GM12892 (cell line): ENCODE results near the gene PACS1.

Experiments used
- POLR2A ChIP-seq: IDR thresholded peaks from 2 replicates; pipeline ENCODE4 v1.6.1; 2011; ENCODE audit warnings: low read depth, low read length, control low read depth
- POLR2AphosphoS5 ChIP-seq: IDR thresholded peaks from 2 replicates; pipeline ENCODE4 v1.6.1; 2011; ENCODE audit warnings: low read depth, low read length, control low read depth

GRCh38 chr11:66286699-66287098 lies 216.6 kb downstream of the PACS1 start:
- no peak for TF ChIP-seq POLR2AphosphoS5
- no peak for TF ChIP-seq POLR2A
